ENCODE data around the gene ERC2. TPM values are rescaled to one million over a fixed set of nuclear protein-coding genes. Genes with fewer than 3 reads are reported as not detected.
A peak's percentile ranks its signal among the peaks of the same experiment; 100 is the strongest.

Gene ERC2
- total and polyA plus RNA-seq, 2 of the 8 experiments (the other 6 are each of a cell fraction or from before 2014, with no cell fraction given), result 16.4 to 22.8 TPM

DNA sequence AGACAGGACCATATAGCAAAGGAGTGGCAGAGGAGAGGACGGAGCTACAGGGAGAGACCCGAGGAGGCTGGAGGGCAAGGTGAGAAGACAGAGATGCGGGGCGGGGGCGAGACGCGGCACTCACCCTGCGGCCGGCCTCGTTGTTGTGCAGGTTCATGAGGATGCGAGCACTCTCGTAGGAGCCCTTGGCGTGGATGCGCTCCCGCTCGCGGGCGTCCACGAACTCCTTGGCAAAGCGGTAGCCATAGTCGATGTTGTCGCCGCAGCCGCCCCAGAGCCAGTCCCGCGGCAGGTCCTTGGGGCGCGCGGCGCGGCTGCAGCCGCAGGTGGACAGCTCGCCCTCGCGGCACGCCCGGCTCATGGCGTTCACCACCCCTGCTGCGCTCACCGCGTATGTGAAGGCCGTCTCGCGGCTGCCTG is 994.0 kb downstream of the ERC2 start (continued):
- peak in 1 of 3 experiments; percentile 9; a peak in 1 of 4 replicates for TF ChIP-seq CTCF (IDR thresholded peaks at IDR 0.05; ENCODE audit: control extremely low read depth in 1 of 3, insufficient read depth in 1 of 3, low read depth in 1 of 3, low read length in 3 of 3)
- TF ChIP-seq ZNF274 (IDR thresholded peaks at IDR 0.05; ENCODE audit: borderline replicate concordance, extremely low read depth, low read length), result no peak
- no peak for TF ChIP-seq CTBP2 (IDR thresholded peaks at IDR 0.05; ENCODE audit: borderline replicate concordance, insufficient read depth, insufficient read length, low read length)
- no peak for TF ChIP-seq BCL11A (IDR thresholded peaks at IDR 0.05; ENCODE audit: low read depth in 2 of 2, low read length in 2 of 2)
- no peak for TF ChIP-seq SP4 (IDR thresholded peaks at IDR 0.05; ENCODE audit: low read length)
- TF ChIP-seq KDM4A (IDR thresholded peaks at IDR 0.05; ENCODE audit: low read depth, low read length, severe bottlenecking), result peak; percentile 90
- TF ChIP-seq NRF1 (IDR thresholded peaks at IDR 0.05; ENCODE audit: low read depth, low read length), result no peak
- TF ChIP-seq RAD21 (IDR thresholded peaks at IDR 0.05 in 1 of 2, conservative IDR thresholded peaks at IDR 0.05 in 1 of 2; ENCODE audit: low read depth in 2 of 2, low read length in 2 of 2), result peak; percentile 31 to 45; a peak in 3 of 4 replicates
- no peak; the same call in 1 of the 2 replicates for TF ChIP-seq CREB1 (IDR thresholded peaks at IDR 0.05)
- TF ChIP-seq ASH2L (IDR thresholded peaks at IDR 0.05; ENCODE audit: low read length), result peak; percentile 52
- TF ChIP-seq EZH2 (IDR thresholded peaks at IDR 0.05; ENCODE audit: low read depth, low read length, severe bottlenecking), result peak; percentile 67

Measured in H1 (cell line).